AG09309 (cell line): ENCODE measurements around the gene MRPS18A.

Experiments
- DNase-seq: peaks from one replicate; pipeline ENCODE4 v3.0.0-alpha.2; 2010; ENCODE audit warnings: low read depth
- H3K4me3 ChIP-seq: 2 replicates; pipeline ENCODE4 v1.5.1; 2011; ENCODE audit warnings: mild to moderate bottlenecking, low read depth, low read length, moderate library complexity; ENCODE audit not compliant: control insufficient read depth
- CTCF ChIP-seq: IDR thresholded peaks from 2 replicates; pipeline ENCODE4 v1.5.1; 2011; ENCODE audit warnings: mild to moderate bottlenecking, low read depth, low read length, inconsistent platforms; ENCODE audit not compliant: insufficient read depth, control insufficient read depth; ENCODE audit errors: missing control alignments

MRPS18A gene

GRCh38 chr6:43730634-43731033 lies 43.0 kb upstream of the MRPS18A start:
- DNase-seq, result no peak
- no peak for TF ChIP-seq CTCF
- no peak overlapping the region for H3K4me3 ChIP-seq

GRCh38 chr6:43729537-43729936 lies 41.9 kb upstream of the MRPS18A start:
- no peak for TF ChIP-seq CTCF
- H3K4me3 ChIP-seq, result no peak overlapping the region
- DNase-seq, result no peak

GRCh38 chr6:43728586-43728985 lies 41.0 kb upstream of the MRPS18A start:
- DNase-seq, result no peak

GRCh38 chr6:43727634-43728033 lies 40.0 kb upstream of the MRPS18A start:
- no peak for TF ChIP-seq CTCF
- DNase-seq, result no peak
- no peak overlapping the region for H3K4me3 ChIP-seq

More at GRCh38 chr6:43728586-43728985, 41.0 kb upstream of the MRPS18A start:
- no peak for TF ChIP-seq CTCF
- H3K4me3 ChIP-seq, result no peak overlapping the region

- TF ChIP-seq CTCF, result no peak
- no peak overlapping the region for H3K4me3 ChIP-seq
- DNase-seq, result no peak
Measured at GRCh38 chr6:43725643-43726580, 38.3 kb upstream of the MRPS18A start.

- no peak for TF ChIP-seq CTCF
- peak; percentile 95 for DNase-seq
- no peak overlapping the region for H3K4me3 ChIP-seq
Measured at GRCh38 chr6:43724914-43725642, 37.5 kb upstream of the MRPS18A start.
